T47D (cell line): ENCODE measurements around the gene ZNF441.
"Not testable (repeated sequence)": the region's sequence is repeated elsewhere in the genome, so short reads cannot be mapped to it uniquely, and the experiment has no call there.

Source experiments
- DNase-seq, 2 experiments: peaks; one replicate each; pipeline versions ENCODE4 v3.0.0 to v3.0.0-alpha.2; 2011 to 2012; ENCODE audit warnings: low read depth in 1 of 2, low spot score in 1 of 2
- JUND ChIP-seq: IDR thresholded peaks from 2 replicates; pipeline ENCODE4 v1.6.1; 2012; ENCODE audit warnings: low read depth
- in situ Hi-C: cut with HindIII; loops from 2 replicates; pipeline ENCODE4 v1.10.0; 2016; ENCODE audit warnings: low sequenced_read_pairs, low pct_unique_long_range_greater_than_20kb

Gene ZNF441

GRCh38 chr19:11754663-11755062 is 12.1 kb upstream of the ZNF441 start:
- in situ Hi-C loops = no loop called here
- peak in 1 of 2 experiments; percentile 94 for DNase-seq
- TF ChIP-seq JUND = peak; percentile 67; the same call in 1 of the 2 replicates

- TF ChIP-seq JUND = no peak
- no peak for DNase-seq
- in situ Hi-C loops = no loop called here
Observed at GRCh38 chr19:11756965-11757364, 9.8 kb upstream of the ZNF441 start.

GRCh38 chr19:11759805-11760204 is 7.0 kb upstream of the ZNF441 start:
- in situ Hi-C loops = no loop called here
- TF ChIP-seq JUND = no peak
- DNase-seq = no peak

DNA sequence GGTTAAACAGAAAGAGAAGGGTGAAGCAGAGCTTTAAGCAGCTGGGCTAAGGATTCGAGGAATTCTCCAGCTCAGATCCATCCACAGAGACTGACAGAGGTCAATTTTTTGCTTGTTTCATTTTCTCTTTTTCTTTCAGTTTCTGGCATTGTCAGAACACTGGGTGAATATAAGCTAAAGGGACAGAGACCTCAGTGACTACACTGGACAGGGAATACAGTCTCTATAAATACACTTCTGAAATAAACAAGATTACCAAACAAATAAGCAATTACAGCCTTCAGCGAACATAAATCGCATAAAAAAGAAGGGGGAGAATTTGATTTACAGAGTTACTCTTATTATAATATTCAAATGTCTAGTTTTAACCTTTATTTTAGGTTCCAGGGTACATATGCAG is 3.7 kb upstream of the ZNF441 start:
- no peak for TF ChIP-seq JUND
- in situ Hi-C loops = no loop called here
- no peak for DNase-seq

GRCh38 chr19:11763611-11764010 is 3.2 kb upstream of the ZNF441 start:
- DNase-seq = no peak
- no peak for TF ChIP-seq JUND
- in situ Hi-C loops = no loop called here

GRCh38 chr19:11767633-11768133 is 883 bp downstream of the ZNF441 start:
- in situ Hi-C loops = no loop called here
- DNase-seq = no peak
- TF ChIP-seq JUND = no peak

DNA sequence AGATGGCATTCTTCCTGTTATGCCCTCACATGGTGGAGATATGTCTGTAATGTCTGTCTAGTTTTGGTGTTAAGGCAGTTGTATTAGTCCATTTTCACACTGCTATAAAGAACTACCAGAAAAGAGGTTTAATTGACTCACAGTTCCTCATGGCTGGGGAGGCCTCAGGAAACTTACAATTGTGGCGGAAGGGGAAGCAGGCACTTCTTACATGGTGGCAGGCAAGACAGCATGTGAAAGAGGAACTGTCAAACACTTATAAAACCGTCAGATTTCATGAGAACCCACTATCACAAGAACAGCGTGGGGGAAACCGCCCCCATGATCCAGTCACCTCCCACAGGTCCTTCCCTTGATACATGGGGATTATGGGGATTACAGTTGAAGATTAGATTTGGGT is 3.2 kb downstream of the ZNF441 start:
- TF ChIP-seq JUND = no peak
- in situ Hi-C loops = no loop called here
- DNase-seq = no peak

GRCh38 chr19:11771520-11771919 is 4.7 kb downstream of the ZNF441 start:
- in situ Hi-C loops, DNase-seq: not testable (repeated sequence)

DNA sequence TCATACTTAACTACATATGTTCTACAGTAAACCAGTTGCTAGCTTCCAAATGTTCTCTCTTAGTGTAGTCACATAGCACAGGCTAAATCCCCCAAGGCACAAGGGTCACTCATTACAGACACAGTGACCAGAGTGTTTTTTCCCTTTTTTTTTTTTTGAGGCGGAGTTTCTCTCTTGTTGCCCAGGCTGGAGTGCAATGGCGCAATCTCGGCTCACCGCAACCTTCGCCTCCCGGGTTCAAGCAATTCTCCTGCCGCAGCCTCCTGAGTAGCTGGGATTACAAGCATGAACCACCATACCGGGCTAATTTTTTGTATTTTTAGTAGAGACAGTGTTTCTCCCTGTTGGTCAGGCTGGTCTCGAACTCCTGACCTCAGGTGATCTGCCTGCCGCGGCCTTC is 9.9 kb downstream of the ZNF441 start:
- DNase-seq, in situ Hi-C loops: not testable (repeated sequence)

DNA sequence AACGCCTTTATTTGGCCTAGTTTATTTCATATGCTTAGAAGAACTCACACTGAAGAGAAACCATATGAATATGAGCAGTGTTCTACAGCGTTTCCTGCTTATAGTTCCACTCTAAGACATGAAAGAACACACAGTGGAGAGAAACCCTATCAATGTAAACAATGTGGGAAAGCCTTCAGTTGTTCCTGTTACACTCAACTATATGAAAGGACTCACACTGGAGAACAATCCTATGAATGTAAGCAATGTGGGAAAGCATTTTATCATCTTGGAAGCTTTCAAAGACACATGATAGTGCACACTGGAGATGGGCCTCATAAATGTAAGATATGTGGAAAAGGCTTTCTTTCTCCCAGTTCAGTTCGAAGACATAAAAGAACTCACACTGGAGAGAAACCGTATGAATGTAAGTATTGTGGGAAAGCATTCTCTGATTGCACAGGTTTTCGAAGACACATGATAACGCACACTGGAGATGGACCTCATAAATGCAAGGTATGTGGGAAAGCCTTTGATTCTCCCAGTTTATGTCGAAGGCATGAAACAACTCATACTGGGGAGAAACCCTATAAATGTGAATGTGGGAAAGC is 13.7 kb downstream of the ZNF441 start:
- no peak for DNase-seq
- no peak for TF ChIP-seq JUND
- in situ Hi-C loops = no loop called here

- no peak for DNase-seq
- TF ChIP-seq JUND = no peak
- in situ Hi-C loops = no loop called here
Observed at GRCh38 chr19:11781295-11782057, 14.7 kb downstream of the ZNF441 start.

DNA sequence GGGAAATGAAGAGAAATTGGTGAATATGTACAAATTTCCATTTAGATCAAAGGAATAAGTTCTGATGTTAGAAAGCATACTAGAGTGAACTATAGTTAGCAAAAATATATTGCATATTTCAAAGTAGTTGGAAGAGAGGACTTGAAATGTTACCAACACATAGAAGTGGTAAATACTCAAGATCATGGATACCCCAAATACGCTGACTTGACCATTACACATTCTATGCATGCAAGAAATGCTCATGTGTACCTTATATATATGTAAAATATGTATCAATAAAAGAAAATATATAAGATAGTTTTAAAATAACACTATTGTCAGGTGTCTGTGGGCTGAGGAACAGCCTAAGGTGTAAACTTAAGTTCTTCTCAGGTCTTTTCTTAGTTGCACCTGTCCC is 17.0 kb downstream of the ZNF441 start:
- in situ Hi-C loops = no loop called here
- no peak for DNase-seq
- no peak for TF ChIP-seq JUND

DNA sequence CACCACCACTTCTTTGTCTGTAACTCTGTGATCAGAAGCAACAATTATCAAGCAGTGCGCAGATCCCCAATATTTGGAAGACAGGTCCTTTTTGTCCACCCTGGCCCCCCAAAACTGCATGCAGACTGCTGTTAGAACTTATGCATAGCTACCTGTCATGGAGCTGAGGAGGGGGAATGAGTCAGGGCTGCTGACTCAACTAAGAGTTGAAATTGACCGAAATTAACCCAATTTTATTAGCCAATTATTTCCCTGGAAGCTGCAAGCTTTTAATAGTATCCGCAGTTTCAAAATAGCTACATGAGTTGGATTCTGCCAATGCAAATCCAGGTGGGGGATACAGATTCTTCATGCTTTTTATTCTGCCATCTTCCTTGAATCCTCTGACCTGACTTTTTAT is 17.6 kb downstream of the ZNF441 start:
- in situ Hi-C loops = no loop called here
- no peak for DNase-seq
- no peak for TF ChIP-seq JUND
